Activated CD8-positive, alpha-beta memory T cell treated with anti-CD3 and anti-CD28 coated beads for 24 hours (primary cell): Measurements from ENCODE around the gene TCF7L2.
A peak's percentile ranks its signal among the peaks of the same experiment; 100 is the strongest.

Source experiments
- DNase-seq: peaks from one replicate; pipeline ENCODE4 v3.0.0-alpha.2; 2020

Gene TCF7L2

GRCh38 chr10:113000876-113001598 lies 51.0 kb downstream of the TCF7L2 start:
- DNase-seq = no peak

- no peak for DNase-seq
Measured at GRCh38 chr10:113001599-113002448, 51.8 kb downstream of the TCF7L2 start.

- no peak for DNase-seq
Measured at GRCh38 chr10:113002449-113002777, 52.4 kb downstream of the TCF7L2 start.

- no peak for DNase-seq
Measured at GRCh38 chr10:113003052-113003451, 53.0 kb downstream of the TCF7L2 start.

- no peak for DNase-seq
Measured at GRCh38 chr10:113004069-113004618, 54.1 kb downstream of the TCF7L2 start.

- no peak for DNase-seq
Measured at GRCh38 chr10:113005380-113005779, 55.3 kb downstream of the TCF7L2 start.

GRCh38 chr10:113006656-113007342 lies 56.8 kb downstream of the TCF7L2 start:
- no peak for DNase-seq

GRCh38 chr10:113007343-113007771 lies 57.3 kb downstream of the TCF7L2 start:
- DNase-seq = peak; percentile 74

- no peak for DNase-seq
Measured at GRCh38 chr10:113007821-113008220, 57.8 kb downstream of the TCF7L2 start.

- DNase-seq = no peak
Measured at GRCh38 chr10:113011592-113012374, 61.7 kb downstream of the TCF7L2 start.

GRCh38 chr10:113015201-113015600 lies 65.2 kb downstream of the TCF7L2 start:
- no peak for DNase-seq

- no peak for DNase-seq
Measured at GRCh38 chr10:113017376-113017775, 67.3 kb downstream of the TCF7L2 start.

GRCh38 chr10:113018034-113018433 lies 68.0 kb downstream of the TCF7L2 start:
- no peak for DNase-seq

GRCh38 chr10:113019096-113019495 lies 69.0 kb downstream of the TCF7L2 start:
- DNase-seq = no peak

GRCh38 chr10:113019692-113020474 lies 69.8 kb downstream of the TCF7L2 start:
- DNase-seq = no peak

GRCh38 chr10:113020475-113020753 lies 70.4 kb downstream of the TCF7L2 start:
- DNase-seq = no peak

- no peak for DNase-seq
Measured at GRCh38 chr10:113020838-113021237, 70.8 kb downstream of the TCF7L2 start.

GRCh38 chr10:113021268-113022040 lies 71.4 kb downstream of the TCF7L2 start:
- DNase-seq = no peak

- DNase-seq = no peak
Measured at GRCh38 chr10:113022265-113022664, 72.2 kb downstream of the TCF7L2 start.

GRCh38 chr10:113023017-113023416 lies 73.0 kb downstream of the TCF7L2 start:
- DNase-seq = no peak

- no peak for DNase-seq
Measured at GRCh38 chr10:113024930-113025329, 74.9 kb downstream of the TCF7L2 start.
